ENCODE data around the gene TTC31. TPM values are rescaled to one million over a fixed set of nuclear protein-coding genes. Genes with fewer than 3 reads are reported as not detected.

TTC31 gene
- 10 to 100 TPM; 16.5 to 27.2 (median 19.5) TPM for total RNA-seq

GRCh38 chr2:74482801-74483674 lies at the start of gene TTC31, which contains the start of gene CCDC142:
TSS of gene TTC31 (plus strand) at chr2:74483081. CDS start at chr2:74483096, 15 bp downstream.
TSS of gene CCDC142 (minus strand) at chr2:74482998. CDS start at chr2:74482837, 161 bp downstream.
- TF ChIP-seq POLR2AphosphoS5 (IDR thresholded peaks at IDR 0.05) (peak; percentile 75), POLR2A (IDR thresholded peaks at IDR 0.05) (peak in 1 of 2 donors; percentile 48), EP300 (IDR thresholded peaks at IDR 0.05) (no peak)
- TF ChIP-seq, protein P1, sequence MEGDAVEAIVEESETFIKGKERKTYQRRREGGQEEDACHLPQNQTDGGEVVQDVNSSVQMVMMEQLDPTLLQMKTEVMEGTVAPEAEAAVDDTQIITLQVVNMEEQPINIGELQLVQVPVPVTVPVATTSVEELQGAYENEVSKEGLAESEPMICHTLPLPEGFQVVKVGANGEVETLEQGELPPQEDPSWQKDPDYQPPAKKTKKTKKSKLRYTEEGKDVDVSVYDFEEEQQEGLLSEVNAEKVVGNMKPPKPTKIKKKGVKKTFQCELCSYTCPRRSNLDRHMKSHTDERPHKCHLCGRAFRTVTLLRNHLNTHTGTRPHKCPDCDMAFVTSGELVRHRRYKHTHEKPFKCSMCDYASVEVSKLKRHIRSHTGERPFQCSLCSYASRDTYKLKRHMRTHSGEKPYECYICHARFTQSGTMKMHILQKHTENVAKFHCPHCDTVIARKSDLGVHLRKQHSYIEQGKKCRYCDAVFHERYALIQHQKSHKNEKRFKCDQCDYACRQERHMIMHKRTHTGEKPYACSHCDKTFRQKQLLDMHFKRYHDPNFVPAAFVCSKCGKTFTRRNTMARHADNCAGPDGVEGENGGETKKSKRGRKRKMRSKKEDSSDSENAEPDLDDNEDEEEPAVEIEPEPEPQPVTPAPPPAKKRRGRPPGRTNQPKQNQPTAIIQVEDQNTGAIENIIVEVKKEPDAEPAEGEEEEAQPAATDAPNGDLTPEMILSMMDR (IDR thresholded peaks at IDR 0.05) = peak in 3 of 4 experiments; percentile 80 to 88 (median 87)
- Histone ChIP-seq H3K36me3 (peaks cover 0 to 73% of the 10 kb centered on the region in 2 donors), H3K4me3 (peak within 1 kb of the TSS; percentile 57 to 90), H3K27me3 (no peaks in the 10 kb centered on the region), H3K9me3 (no peaks in the 10 kb centered on the region), H3K4me1 (peaks cover 0 to 43% (median 19%) of the 10 kb centered on the region in 3 donors), H3K27ac (peak within 1 kb of the TSS; percentile 54 to 97 (median 88))
- peak; percentile 98 for ATAC-seq
- 0% methylated on average over 8 of the region's 50 CpGs; no CpG with 5 or more reads in 1 of the 2 donors for WGBS, 2 donors (ENCODE audit: low coverage in 1 of 2)

DNA sequence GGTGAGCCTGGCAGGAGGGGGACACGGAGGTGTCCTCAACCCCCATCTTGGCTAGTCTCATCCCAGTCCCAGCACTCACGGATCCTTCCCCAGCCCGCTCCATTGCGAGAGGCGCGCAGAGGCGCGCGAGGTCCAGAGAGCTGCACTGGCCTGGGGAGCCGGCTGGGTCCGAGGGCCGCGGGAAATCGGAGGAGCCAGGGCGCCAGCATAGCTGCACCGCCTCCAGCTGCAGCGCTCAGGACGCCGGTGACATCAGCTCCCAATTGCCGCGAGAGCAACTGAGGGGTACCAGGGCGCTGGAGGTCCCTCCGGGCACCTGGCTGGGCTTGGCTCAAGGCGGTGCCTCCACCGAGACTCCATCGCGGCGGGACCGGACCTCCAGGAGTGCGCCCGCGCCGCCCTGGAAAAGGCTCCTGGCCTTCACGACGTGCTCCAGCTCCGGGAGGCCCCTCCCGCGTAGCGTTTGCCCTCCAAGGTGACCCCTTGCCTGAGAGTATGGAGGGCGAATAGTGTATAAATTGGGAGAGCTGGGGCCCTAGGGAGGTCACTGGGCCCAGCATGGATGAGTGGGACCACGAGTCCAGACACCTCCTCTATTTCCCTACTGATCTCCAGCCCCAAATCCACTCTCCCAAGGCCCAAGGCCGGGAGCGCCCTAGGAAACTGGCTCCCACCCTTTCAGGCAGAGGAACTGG lies 46.6 kb upstream of the TTC31 start:
- TF ChIP-seq, protein P1 (IDR thresholded peaks at IDR 0.05) = no peak

GRCh38 chr2:74436848-74437695 lies 45.8 kb upstream of the TTC31 start:
- Histone ChIP-seq H3K27me3 (peaks cover 15% of the 10 kb centered on the region), H3K27ac (peak overlapping the region in 2 of 4 donors; percentile 27 to 50), H3K4me3 (peak overlapping the region in 1 of 2 donors; percentile 30), H3K9me3 (no peaks in the 10 kb centered on the region), H3K4me1 (peaks cover 0 to 64% (median 13%) of the 10 kb centered on the region in 3 donors), H3K36me3 (peaks cover 0 to 6% of the 10 kb centered on the region in 2 donors)
- no peak for ATAC-seq
- 72 to 80% methylated on average over 4 to 6 of the region's 6 CpGs for WGBS, 2 donors (ENCODE audit: low coverage in 1 of 2)
- no peak for TF ChIP-seq EP300 (IDR thresholded peaks at IDR 0.05)
- TF ChIP-seq, protein P1 (IDR thresholded peaks at IDR 0.05) = no peak
- no peak for TF ChIP-seq POLR2A (IDR thresholded peaks at IDR 0.05)
- no peak for TF ChIP-seq POLR2AphosphoS5 (IDR thresholded peaks at IDR 0.05)

More for the DNA sequence above, 46.6 kb upstream of the TTC31 start:
- no peaks in the 10 kb centered on the region for H3K9me3 ChIP-seq
- H3K27me3 ChIP-seq = peaks cover 7% of the 10 kb centered on the region
- peak overlapping the region in 2 of 4 donors; percentile 27 to 50 for H3K27ac ChIP-seq
- no peak for ATAC-seq
- H3K4me3 ChIP-seq = peak overlapping the region in 1 of 2 donors; percentile 30
- 47% methylated on average over 3 of the region's 43 CpGs; no CpG with 5 or more reads in 1 of the 2 donors for WGBS, 2 donors (ENCODE audit: low coverage in 1 of 2)
- H3K36me3 ChIP-seq = peaks cover 0 to 14% of the 10 kb centered on the region in 2 donors
- H3K4me1 ChIP-seq = peaks cover 0 to 56% (median 13%) of the 10 kb centered on the region in 3 donors

DNA sequence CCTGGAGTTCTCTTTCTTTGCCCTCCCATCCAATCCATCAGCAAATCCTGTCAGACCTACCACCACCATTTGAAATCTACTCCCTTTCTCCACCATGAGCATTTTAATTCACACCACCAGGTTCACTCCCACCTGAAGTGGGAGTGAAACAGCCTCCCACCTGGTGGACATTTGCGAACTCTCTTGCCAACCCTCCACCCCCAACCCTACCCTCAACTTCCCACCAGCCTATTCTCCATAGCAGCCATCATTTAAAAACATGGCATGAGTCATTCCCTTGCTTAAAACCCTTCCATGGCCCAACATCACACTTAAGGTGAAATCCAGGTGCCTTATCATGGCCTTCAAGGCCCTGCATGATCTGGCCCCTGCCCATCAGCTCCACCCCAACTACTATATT lies 44.6 kb upstream of the TTC31 start:
- H3K27ac ChIP-seq = no peak overlapping the region

More for the DNA sequence above, 44.6 kb upstream of the TTC31 start:
- 75 to 86% methylated on average over 1 of the region's 1 CpG for WGBS, 2 donors (ENCODE audit: low coverage in 1 of 2)
- H3K27me3 ChIP-seq = peaks cover 24% of the 10 kb centered on the region
- TF ChIP-seq POLR2A (IDR thresholded peaks at IDR 0.05) = no peak
- TF ChIP-seq, protein P1 (IDR thresholded peaks at IDR 0.05) = no peak
- no peak for TF ChIP-seq EP300 (IDR thresholded peaks at IDR 0.05)
- TF ChIP-seq POLR2AphosphoS5 (IDR thresholded peaks at IDR 0.05) = no peak
- H3K4me1 ChIP-seq = peaks cover 0 to 66% (median 13%) of the 10 kb centered on the region in 3 donors
- no peaks in the 10 kb centered on the region for H3K36me3 ChIP-seq
- no peak for ATAC-seq
- H3K9me3 ChIP-seq = no peaks in the 10 kb centered on the region
- H3K4me3 ChIP-seq = peak overlapping the region in 1 of 2 donors; percentile 3

Measured in gastroesophageal sphincter (tissue), 4 donors.